Hepatocyte (in vitro differentiated cells): ENCODE measurements around the gene PIEZO1. TPM values are rescaled to one million over a fixed set of nuclear protein-coding genes. Genes with fewer than 3 reads are reported as not detected.

ENCODE experiments used
- DNase-seq: peaks from one replicate; pipeline ENCODE4 v3.0.0-alpha.2; 2016; ENCODE audit warnings: low spot score
- H2AFZ ChIP-seq: fragments of 200-600 bp; sonication (generic); 2 replicates; pipeline ENCODE4 v1.6.0; 2016; ENCODE audit warnings: antibody characterized with exemption, mild to moderate bottlenecking
- H3K27ac ChIP-seq: fragments of 200-600 bp; sonication (generic); 2 replicates; pipeline ENCODE4 v1.5.1; 2016; ENCODE audit warnings: mild to moderate bottlenecking
- H3K27me3 ChIP-seq: fragments of 200-600 bp; sonication (generic); 2 replicates; pipeline ENCODE4 v1.6.1; 2016
- H3K36me3 ChIP-seq: fragments of 200-600 bp; sonication (generic); replicated peaks from 2 replicates; pipeline ENCODE4 v1.5.1; 2016; ENCODE audit warnings: low read depth; ENCODE audit not compliant: insufficient read depth
- H3K4me1 ChIP-seq: fragments of 200-600 bp; sonication (generic); 2 replicates; pipeline ENCODE4 v1.5.1; 2016; ENCODE audit warnings: mild to moderate bottlenecking, moderate library complexity; ENCODE audit not compliant: insufficient read depth
- H3K4me2 ChIP-seq: fragments of 200-600 bp; sonication (generic); 2 replicates; pipeline ENCODE4 v1.6.0; 2016
- H3K4me3 ChIP-seq: fragments of 200-600 bp; sonication (generic); 2 replicates; pipeline ENCODE4 v1.5.1; 2016; ENCODE audit warnings: mild to moderate bottlenecking
- H3K79me2 ChIP-seq: fragments of 200-600 bp; sonication (generic); 2 replicates; pipeline ENCODE4 v1.6.0; 2017; ENCODE audit warnings: mild to moderate bottlenecking
- H3K9me2 ChIP-seq: fragments of 200-600 bp; sonication (generic); replicated peaks from 2 replicates; pipeline ENCODE4 v1.6.0; 2017; ENCODE audit warnings: mild to moderate bottlenecking; ENCODE audit not compliant: insufficient read depth
- H3K9me3 ChIP-seq: fragments of 200-600 bp; sonication (generic); 2 replicates; pipeline ENCODE4 v1.5.1; 2016; ENCODE audit warnings: low read depth, mild to moderate bottlenecking
- H4K20me1 ChIP-seq: fragments of 200-600 bp; sonication (generic); 2 replicates; pipeline ENCODE4 v1.6.0; 2016; ENCODE audit warnings: mild to moderate bottlenecking; ENCODE audit not compliant: insufficient read depth, poor library complexity, severe bottlenecking
- CTCF ChIP-seq: fragments of 200-600 bp; sonication (generic); IDR thresholded peaks from 2 replicates; pipeline ENCODE4 v1.5.1; 2016; ENCODE audit warnings: antibody characterized with exemption, mild to moderate bottlenecking; ENCODE audit not compliant: poor library complexity
- EZH2 ChIP-seq: fragments of 200-600 bp; sonication (generic); IDR thresholded peaks from 2 replicates; pipeline ENCODE4 v1.6.1; 2016; ENCODE audit warnings: antibody characterized with exemption, mild to moderate bottlenecking, borderline replicate concordance
- EZH2phosphoT487 ChIP-seq: fragments of 200-600 bp; sonication (generic); IDR thresholded peaks from one replicate; pipeline ENCODE4 v1.6.1; 2018; ENCODE audit warnings: antibody characterized with exemption, mild to moderate bottlenecking, low read depth, moderate library complexity; ENCODE audit not compliant: unreplicated experiment, severe bottlenecking
- WGBS: methylation state at CpG from one replicate; pipeline ENCODE4 v1.1.6; 2016; ENCODE audit warnings: low lambda C conversion rate; ENCODE audit errors: missing lambda C conversion rate; 5-methylcytosine and 5-hydroxymethylcytosine counted together
- polyA plus RNA-seq: library from polyadenylated mRNA; unstranded; fragments of >200 nt; fragmentation: Nextera tagmentation; extraction: Ambion mirVana; gene quantifications from 2 replicates; pipeline ENCODE4 v1.2.1, GENCODE V29; 2016
- total RNA-seq: library from RNA; depleted of rRNA; stranded (reverse); fragments of >200 nt; gene quantifications from 2 replicates; pipeline ENCODE4 v1.2.3, GENCODE V29; 2014

Gene PIEZO1
- total and polyA plus RNA-seq, 2 experiments from 2014 or later = 70.6 to 77.0 TPM

DNA sequence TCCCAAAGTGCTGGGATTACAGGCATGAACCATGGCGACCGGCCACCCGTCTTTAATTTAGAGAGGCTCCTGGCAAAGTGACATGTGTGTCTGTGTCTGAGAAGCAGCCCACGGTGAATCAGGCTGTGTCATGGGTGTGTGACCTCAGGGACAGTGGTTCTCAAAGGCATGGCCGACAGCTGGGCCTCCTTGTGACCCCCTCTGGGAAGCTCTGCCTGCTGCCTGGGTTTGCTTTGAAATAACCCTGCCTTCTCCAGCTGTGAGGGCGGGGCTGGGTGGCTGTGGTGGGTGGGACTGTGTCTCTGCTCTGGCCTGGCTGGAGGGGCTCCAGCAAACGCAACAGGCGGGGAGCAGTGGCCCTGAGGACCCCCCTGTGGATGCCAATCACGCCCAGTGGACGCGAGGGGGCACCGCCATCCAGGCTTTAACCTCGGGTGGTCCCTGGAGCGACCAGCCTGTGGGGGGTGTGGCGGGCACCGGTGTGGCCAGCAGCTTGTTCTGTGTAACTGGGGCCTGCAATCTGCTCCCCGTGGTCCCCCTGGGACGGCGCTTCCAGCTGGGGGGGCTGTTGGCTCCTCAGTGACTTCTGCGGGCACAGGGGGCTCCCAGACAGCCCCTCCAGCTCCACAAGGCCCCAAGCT, 35.5 kb upstream of the PIEZO1 start:
- Histone ChIP-seq H4K20me1 (no peaks in the 10 kb centered on the region), H3K4me2 (no peak overlapping the region), H3K27me3 (no peaks in the 10 kb centered on the region), H3K36me3 (no peaks in the 10 kb centered on the region), H3K79me2 (no peaks in the 10 kb centered on the region), H3K9me2 (no peaks in the 10 kb centered on the region), H2AFZ (no peak overlapping the region), H3K27ac (no peak overlapping the region), H3K4me3 (no peak overlapping the region), H3K4me1 (no peaks in the 10 kb centered on the region), H3K9me3 (no peaks in the 10 kb centered on the region)
- no peak for DNase-seq
- no peak for TF ChIP-seq EZH2phosphoT487
- no peak for TF ChIP-seq EZH2
- TF ChIP-seq CTCF = no peak
- 92% methylated on average over 9 of the region's 20 CpGs for WGBS

DNA sequence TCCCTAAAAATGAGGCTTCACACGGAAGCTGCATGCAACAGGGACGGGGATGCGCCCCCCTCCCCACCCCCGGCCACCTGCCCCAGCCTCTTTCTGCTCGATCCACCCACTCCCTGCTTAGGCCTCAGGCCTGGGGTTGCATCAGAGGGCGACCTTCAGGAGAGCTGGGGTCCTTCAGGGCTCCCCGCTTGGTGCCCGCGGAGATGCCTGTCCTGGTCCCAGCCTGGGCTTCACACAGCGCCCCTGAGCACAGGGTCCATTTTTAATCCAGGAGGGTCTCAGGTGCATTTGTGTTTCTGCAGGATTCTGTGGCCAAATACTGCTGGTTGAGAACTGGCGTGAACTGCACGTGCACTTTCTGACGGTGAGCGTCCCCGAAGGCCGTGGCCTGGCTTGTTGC, 34.1 kb upstream of the PIEZO1 start:
- WGBS = 93% methylated on average over 13 of the region's 16 CpGs
- no peak overlapping the region for H3K27ac ChIP-seq
- H4K20me1 ChIP-seq = no peaks in the 10 kb centered on the region
- no peak for TF ChIP-seq CTCF
- no peak for TF ChIP-seq EZH2phosphoT487
- no peak for TF ChIP-seq EZH2
- H3K9me3 ChIP-seq = no peaks in the 10 kb centered on the region
- H2AFZ ChIP-seq = no peak overlapping the region
- H3K79me2 ChIP-seq = no peaks in the 10 kb centered on the region
- no peak overlapping the region for H3K4me2 ChIP-seq
- DNase-seq = no peak
- no peaks in the 10 kb centered on the region for H3K9me2 ChIP-seq
- H3K27me3 ChIP-seq = no peaks in the 10 kb centered on the region
- no peaks in the 10 kb centered on the region for H3K36me3 ChIP-seq
- H3K4me1 ChIP-seq = no peaks in the 10 kb centered on the region
- H3K4me3 ChIP-seq = no peak overlapping the region

- no peak for DNase-seq
- Histone ChIP-seq H3K9me2 (no peaks in the 10 kb centered on the region), H3K4me3 (no peak overlapping the region), H2AFZ (no peak overlapping the region), H3K36me3 (no peaks in the 10 kb centered on the region), H3K27ac (no peak overlapping the region), H3K9me3 (no peaks in the 10 kb centered on the region), H3K27me3 (no peaks in the 10 kb centered on the region), H4K20me1 (no peaks in the 10 kb centered on the region), H3K4me1 (no peaks in the 10 kb centered on the region), H3K79me2 (no peaks in the 10 kb centered on the region), H3K4me2 (no peak overlapping the region)
- no peak for TF ChIP-seq EZH2
- no peak for TF ChIP-seq EZH2phosphoT487
- TF ChIP-seq CTCF = no peak
- WGBS = 75% methylated on average over 18 of the region's 18 CpGs
Observed at GRCh38 chr16:88818575-88818874, 33.5 kb upstream of the PIEZO1 start.
